GM20000 (cell line): Measurements from ENCODE around the gene HERC6.

Experiments
- DNase-seq: peaks from one replicate; pipeline ENCODE4 v3.0.0; 2012; ENCODE audit warnings: low spot score
- TF ChIP-seq, protein P1 (sequence below): IDR thresholded peaks from 2 replicates; pipeline ENCODE4 v1.5.1; 2012; ENCODE audit warnings: mild to moderate bottlenecking, control low read depth; ENCODE audit errors: extremely low read depth, missing control alignments

The HERC6 gene

DNA sequence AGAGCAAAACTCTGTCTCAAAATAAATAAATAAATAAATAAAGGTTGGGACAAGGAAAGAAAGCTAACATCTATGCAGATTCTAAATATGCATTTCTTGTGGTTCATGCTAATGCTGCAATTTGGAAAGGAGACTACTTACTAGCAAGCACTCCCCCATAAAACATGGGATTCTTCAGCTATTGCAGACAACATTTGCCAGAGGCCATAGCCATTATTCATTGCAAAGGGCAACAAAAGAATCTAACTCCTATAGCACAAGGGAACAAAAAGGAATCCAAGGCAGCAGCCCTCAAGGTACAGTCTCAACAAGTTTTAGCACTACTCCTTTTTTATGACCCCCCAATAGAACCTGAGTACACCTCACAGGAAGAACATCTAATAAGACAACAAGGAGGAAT lies 70.2 kb downstream of the HERC6 start:
- TF ChIP-seq, protein P1, sequence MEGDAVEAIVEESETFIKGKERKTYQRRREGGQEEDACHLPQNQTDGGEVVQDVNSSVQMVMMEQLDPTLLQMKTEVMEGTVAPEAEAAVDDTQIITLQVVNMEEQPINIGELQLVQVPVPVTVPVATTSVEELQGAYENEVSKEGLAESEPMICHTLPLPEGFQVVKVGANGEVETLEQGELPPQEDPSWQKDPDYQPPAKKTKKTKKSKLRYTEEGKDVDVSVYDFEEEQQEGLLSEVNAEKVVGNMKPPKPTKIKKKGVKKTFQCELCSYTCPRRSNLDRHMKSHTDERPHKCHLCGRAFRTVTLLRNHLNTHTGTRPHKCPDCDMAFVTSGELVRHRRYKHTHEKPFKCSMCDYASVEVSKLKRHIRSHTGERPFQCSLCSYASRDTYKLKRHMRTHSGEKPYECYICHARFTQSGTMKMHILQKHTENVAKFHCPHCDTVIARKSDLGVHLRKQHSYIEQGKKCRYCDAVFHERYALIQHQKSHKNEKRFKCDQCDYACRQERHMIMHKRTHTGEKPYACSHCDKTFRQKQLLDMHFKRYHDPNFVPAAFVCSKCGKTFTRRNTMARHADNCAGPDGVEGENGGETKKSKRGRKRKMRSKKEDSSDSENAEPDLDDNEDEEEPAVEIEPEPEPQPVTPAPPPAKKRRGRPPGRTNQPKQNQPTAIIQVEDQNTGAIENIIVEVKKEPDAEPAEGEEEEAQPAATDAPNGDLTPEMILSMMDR = no peak
- no peak for DNase-seq

DNA sequence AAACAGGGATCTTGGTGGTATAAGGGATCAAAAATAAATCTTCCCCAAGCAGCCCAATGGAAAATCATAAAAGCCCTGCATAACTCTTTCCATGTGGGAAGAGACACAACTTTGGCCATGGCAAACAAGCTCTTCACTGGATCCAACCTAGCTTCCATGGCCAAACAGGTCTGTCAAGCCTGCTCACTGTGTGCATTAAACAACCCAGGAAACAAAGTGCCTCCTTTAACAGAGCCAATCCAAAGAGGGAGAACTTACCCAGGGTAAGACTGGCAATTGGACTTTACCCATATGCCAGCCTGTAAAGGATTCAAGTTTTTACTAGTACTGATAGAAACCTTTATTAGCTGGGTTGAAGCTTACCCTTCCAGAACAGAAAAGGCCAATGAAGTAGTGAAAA lies 70.6 kb downstream of the HERC6 start:
- TF ChIP-seq, protein P1 = no peak
- no peak for DNase-seq

DNA sequence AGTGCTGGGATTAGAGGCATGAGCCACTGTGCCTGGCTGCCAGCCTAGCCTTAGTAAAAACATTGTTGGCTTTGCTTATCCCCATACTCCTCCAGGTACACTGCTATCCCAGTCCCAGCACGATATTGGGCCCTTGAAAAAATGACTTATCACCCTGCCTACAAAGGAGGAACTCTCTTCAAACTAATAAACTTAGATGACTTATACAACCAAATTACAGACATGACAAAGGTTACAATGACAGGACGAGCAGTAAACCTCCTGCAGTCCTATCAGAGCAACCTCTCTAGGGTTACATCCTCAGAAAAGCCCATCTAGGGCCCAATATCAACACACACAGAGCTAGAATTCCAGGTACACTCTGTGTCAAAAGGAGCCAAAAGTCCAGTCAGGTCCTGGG lies 72.6 kb downstream of the HERC6 start:
- TF ChIP-seq, protein P1 = no peak
- DNase-seq = no peak

DNA sequence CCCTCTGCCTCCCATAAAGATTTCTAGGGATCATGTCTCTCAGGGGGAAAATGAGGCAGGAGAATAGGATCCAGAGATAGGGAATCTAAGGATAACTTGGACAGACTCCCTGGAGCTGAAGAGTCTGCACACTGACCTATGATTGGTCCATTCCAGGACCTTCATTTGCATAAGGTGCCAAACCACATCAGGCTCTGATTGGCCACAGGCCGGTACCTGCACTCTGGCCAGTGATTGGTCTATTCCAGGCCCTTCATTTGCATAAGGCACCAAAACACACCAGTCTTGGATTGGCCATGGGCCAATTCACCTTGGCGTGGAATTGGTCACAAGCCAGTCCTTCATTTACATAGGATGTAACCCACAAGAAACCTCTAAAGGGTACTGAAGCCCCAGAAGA lies 74.3 kb downstream of the HERC6 start:
- TF ChIP-seq, protein P1 = no peak
- DNase-seq = no peak

DNA sequence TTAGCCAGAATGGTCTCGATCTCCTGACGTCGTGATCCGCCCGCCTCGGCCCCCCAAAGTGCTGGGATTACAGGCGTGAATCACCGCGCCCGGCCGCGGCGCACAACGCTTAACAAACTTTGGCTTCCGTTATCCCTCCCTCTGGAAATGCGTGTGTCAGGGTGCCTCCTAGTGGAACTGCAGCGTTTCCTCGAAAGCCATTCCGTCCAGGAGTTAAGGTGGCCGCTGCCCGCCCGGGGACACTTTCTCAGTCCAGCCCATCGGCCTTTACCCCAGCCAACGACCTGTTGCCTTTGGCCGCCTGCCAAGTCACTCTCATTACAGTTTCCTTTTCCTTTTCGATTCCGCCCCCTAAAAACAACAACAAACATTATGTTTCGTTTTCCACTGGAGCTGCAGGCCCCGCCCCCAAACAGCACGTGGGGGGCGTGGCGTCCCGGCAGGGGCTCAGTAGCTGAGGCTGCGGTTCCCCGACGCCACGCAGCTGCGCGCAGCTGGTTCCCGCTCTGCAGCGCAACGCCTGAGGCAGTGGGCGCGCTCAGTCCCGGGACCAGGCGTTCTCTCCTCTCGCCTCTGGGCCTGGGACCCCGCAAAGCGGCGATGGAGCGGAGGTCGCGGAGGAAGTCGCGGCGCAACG lies 78.1 kb downstream of the HERC6 start, which contains the start of gene HERC5:
Gene HERC5, plus strand, starts transcription at position 450 of the 637 bp plus-strand sequence. Its CDS starts 151 bp downstream, at position 601.
- TF ChIP-seq, protein P1 = peak; percentile 23
- DNase-seq = peak; percentile 98

DNA sequence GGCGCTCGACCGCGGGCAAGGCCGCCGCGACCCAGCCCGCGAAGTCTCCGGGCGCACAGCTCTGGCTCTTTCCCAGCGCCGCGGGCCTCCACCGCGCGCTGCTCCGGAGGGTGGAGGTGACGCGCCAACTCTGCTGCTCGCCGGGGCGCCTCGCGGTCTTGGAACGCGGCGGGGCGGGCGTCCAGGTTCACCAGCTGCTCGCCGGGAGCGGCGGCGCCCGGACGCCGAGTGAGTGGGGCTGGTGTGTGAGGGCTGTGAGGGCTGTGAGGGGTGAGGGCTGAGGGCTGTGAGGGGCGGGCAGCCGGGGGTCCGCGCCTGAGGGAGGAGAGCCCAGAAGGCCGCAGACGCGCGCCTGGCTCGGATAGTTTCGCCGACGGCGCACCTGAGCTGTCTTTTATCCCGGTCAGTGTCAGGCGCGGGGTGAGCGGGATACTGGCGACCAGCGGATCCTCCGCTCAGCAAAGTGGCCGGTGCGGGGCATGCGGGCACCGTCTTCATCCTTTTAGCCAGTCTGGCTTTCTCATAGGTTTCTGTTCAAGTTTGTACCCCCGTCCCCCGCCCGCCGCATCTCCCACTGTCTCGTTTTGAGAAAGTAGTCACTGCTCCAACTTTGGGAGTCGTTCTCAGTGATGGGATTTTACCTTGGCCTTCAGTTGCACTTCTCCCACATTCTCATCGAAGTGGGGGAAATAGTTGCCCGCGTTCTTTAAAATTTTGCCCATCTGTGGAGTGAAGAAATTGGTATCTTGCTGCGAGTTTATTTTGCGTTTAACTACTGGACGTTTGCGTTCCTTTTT lies 78.9 kb downstream of the HERC6 start:
- no peak for DNase-seq
- TF ChIP-seq, protein P1 = no peak

DNA sequence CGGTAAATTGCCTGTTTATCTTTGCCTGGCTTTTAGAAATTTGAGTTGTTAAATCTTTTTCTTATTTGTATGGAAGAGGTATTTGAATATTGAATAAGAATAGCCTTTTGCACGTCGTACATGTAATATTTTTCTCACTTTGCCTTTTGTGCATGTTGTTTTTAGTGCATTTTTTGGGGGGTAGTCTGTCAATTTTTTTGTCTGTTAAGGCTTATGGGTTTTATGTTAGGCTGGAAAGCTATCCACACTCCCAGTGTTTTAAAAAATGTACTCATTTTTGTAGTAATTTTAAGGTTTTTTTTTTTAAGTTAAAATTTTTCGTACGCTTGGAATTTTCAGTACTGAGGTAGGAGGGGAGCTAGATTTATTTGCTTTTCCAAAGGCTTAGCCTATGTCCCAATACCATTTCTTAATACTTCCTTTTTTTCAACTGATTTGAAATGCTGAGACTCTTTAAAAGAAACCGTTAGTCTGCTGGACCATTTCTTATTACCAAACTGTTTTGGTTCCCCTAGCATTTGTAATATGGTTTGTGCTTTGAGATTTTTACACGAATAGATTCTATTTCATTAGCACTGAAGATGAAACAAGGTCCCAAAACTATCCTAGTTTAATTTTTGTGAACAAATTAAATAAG lies 79.6 kb downstream of the HERC6 start:
- DNase-seq = no peak
- TF ChIP-seq, protein P1 = no peak
